Upper lobe of right lung (tissue), 1 donor: Measurements from ENCODE around the gene DAPK3. TPM values are rescaled to one million over a fixed set of nuclear protein-coding genes. Genes with fewer than 3 reads are reported as not detected.

Experiments
- ATAC-seq: fragments of 200-7000 bp; cut with Tn5 transposase; one replicate; pipeline ENCODE4 v1.9.1; 2020; ENCODE audit warnings: mild to moderate bottlenecking, moderate library complexity
- DNase-seq: peaks from one replicate; pipeline ENCODE4 v3.0.0-alpha.2; 2020
- H3K27ac ChIP-seq: fragments of 200-600 bp; one replicate; pipeline ENCODE4 v1.8.0; 2022
- H3K27me3 ChIP-seq: fragments of 200-600 bp; one replicate; pipeline ENCODE4 v1.8.0; 2022; ENCODE audit warnings: mild to moderate bottlenecking
- H3K36me3 ChIP-seq: fragments of 200-600 bp; one replicate; pipeline ENCODE4 v1.8.0; 2022
- H3K4me1 ChIP-seq: fragments of 200-600 bp; one replicate; pipeline ENCODE4 v1.8.0; 2022
- H3K4me3 ChIP-seq: fragments of 200-600 bp; one replicate; pipeline ENCODE4 v1.8.0; 2022; ENCODE audit warnings: mild to moderate bottlenecking
- H3K9me3 ChIP-seq: fragments of 200-600 bp; one replicate; pipeline ENCODE4 v1.8.0; 2022
- CTCF ChIP-seq: fragments of 200-600 bp; IDR thresholded peaks from one replicate; pipeline ENCODE4 v1.8.0; 2022; ENCODE audit warnings: antibody characterized with exemption
- intact Hi-C: fragments of 100-400 bp; cut with DNase I; formaldehyde crosslinking; loops from one replicate; pipeline ENCODE4 v1.11.0; 2022
- total RNA-seq: library from RNA; stranded (reverse); fragmentation: NEBNext Ultra II Directional; extraction: Animal tissue kit (Norgen Biotek cat#: 25700); gene quantifications from one replicate; pipeline ENCODE4 v1.2.1, GENCODE V29; 2021
- donor health status: DM: no; HTN: yes; CAD: no; lungs with severe emphysema.

DAPK3 gene
- total RNA-seq, 1 donor from 2014 or later, result 70.7 TPM

GRCh38 chr19:3932931-3933810, 37.7 kb downstream of the DAPK3 start, which contains the start of gene NMRK2:
Gene NMRK2 (plus strand): TSS chr19:3933069. CDS start chr19:3933672, 603 bp downstream.
- ATAC-seq (peak; percentile 27), DNase-seq (no peak)
- Histone ChIP-seq H3K27me3 (peaks cover 31% of the 10 kb centered on the region), H3K4me3 (no peak within 1 kb of the TSS), H3K27ac (no peak within 1 kb of the TSS), H3K36me3 (no peaks in the 10 kb centered on the region), H3K9me3 (no peaks in the 10 kb centered on the region), H3K4me1 (no peaks in the 10 kb centered on the region)
- no peak for TF ChIP-seq CTCF
- intact Hi-C loops, result no loop called here

GRCh38 chr19:3931041-3931440, 39.9 kb downstream of the DAPK3 start:
- no peak for ATAC-seq
- H3K27ac ChIP-seq, result no peak overlapping the region

GRCh38 chr19:3923912-3924311, 47.0 kb downstream of the DAPK3 start:
- no peak overlapping the region for H3K27ac ChIP-seq
- no peaks in the 10 kb centered on the region for H3K9me3 ChIP-seq
- no peaks in the 10 kb centered on the region for H3K27me3 ChIP-seq
- H3K36me3 ChIP-seq, result no peaks in the 10 kb centered on the region
- no peak for TF ChIP-seq CTCF
- DNase-seq, result no peak
- no peak overlapping the region for H3K4me3 ChIP-seq
- intact Hi-C loops, result no loop called here
- no peak for ATAC-seq
- no peaks in the 10 kb centered on the region for H3K4me1 ChIP-seq

More at GRCh38 chr19:3931041-3931440, 39.9 kb downstream of the DAPK3 start:
- TF ChIP-seq CTCF, result no peak
- DNase-seq, result no peak
- Histone ChIP-seq H3K36me3 (no peaks in the 10 kb centered on the region), H3K27me3 (peaks cover 31% of the 10 kb centered on the region), H3K4me1 (no peaks in the 10 kb centered on the region), H3K4me3 (no peak overlapping the region), H3K9me3 (no peaks in the 10 kb centered on the region)
- intact Hi-C loops, result no loop called here

GRCh38 chr19:3923096-3923758, 47.7 kb downstream of the DAPK3 start:
- Histone ChIP-seq H3K4me3 (no peak overlapping the region), H3K36me3 (no peaks in the 10 kb centered on the region), H3K27ac (no peak overlapping the region), H3K9me3 (no peaks in the 10 kb centered on the region), H3K27me3 (no peaks in the 10 kb centered on the region), H3K4me1 (no peaks in the 10 kb centered on the region)
- no peak for TF ChIP-seq CTCF
- intact Hi-C loops, result no loop called here
- DNase-seq (no peak), ATAC-seq (no peak)

- Histone ChIP-seq H3K27ac (no peak overlapping the region), H3K36me3 (no peaks in the 10 kb centered on the region), H3K4me1 (no peaks in the 10 kb centered on the region), H3K27me3 (no peaks in the 10 kb centered on the region), H3K4me3 (no peak overlapping the region), H3K9me3 (no peaks in the 10 kb centered on the region)
- no peak for TF ChIP-seq CTCF
- intact Hi-C loops, result no loop called here
- no peak for ATAC-seq
- DNase-seq, result no peak
Measured at GRCh38 chr19:3919793-3920192, 51.1 kb downstream of the DAPK3 start.
